Natural killer cell (primary cell): Measurements from ENCODE around the gene PXMP4. TPM values are rescaled to one million over a fixed set of nuclear protein-coding genes. Genes with fewer than 3 reads are reported as not detected.

Experiments used
- ATAC-seq, 3 donors: fragments of 150-1000 bp in 2 of 3; fragments of 200-7000 bp in 1 of 3; cut with Tn5 transposase; 1 replicate in 1 of 3; 2 replicates in 2 of 3; pipeline ENCODE4 v1.10.0; 2021; ENCODE audit warnings: mild to moderate bottlenecking in 2 of 3, moderate library complexity in 2 of 3
- DNase-seq, 2 donors: peaks; one replicate each; pipeline versions ENCODE4 v3.0.0 to v3.0.0-alpha.2; 2013 to 2021; ENCODE audit warnings: mixed read lengths in 1 of 2
- H3K27ac ChIP-seq: one replicate; pipeline ENCODE4 v1.5.1; 2013; ENCODE audit warnings: mild to moderate bottlenecking, low read length
- H3K27me3 ChIP-seq: one replicate; pipeline ENCODE4 v1.6.1; 2013; ENCODE audit warnings: low read length; ENCODE audit not compliant: control insufficient read depth, insufficient read depth
- H3K36me3 ChIP-seq: one replicate; pipeline ENCODE4 v1.6.1; 2013; ENCODE audit warnings: low read length; ENCODE audit not compliant: control insufficient read depth, insufficient read depth
- H3K4me1 ChIP-seq: one replicate; pipeline ENCODE4 v1.6.1; 2013; ENCODE audit warnings: low read length; ENCODE audit not compliant: control insufficient read depth, insufficient read depth
- H3K4me3 ChIP-seq: one replicate; pipeline ENCODE4 v1.5.1; 2013; ENCODE audit warnings: low read length
- H3K9me3 ChIP-seq: one replicate; pipeline ENCODE4 v1.6.1; 2013; ENCODE audit warnings: low read length; ENCODE audit not compliant: control insufficient read depth, insufficient read depth
- H3K27ac Mint-ChIP-seq, 2 donors: one replicate each; pipeline ENCODE4 v1.8.0; 2022; ENCODE audit warnings: mild to moderate bottlenecking in 2 of 2, mixed read lengths in 2 of 2, moderate library complexity in 1 of 2
- H3K27me3 Mint-ChIP-seq, 2 donors: one replicate each; pipeline ENCODE4 v1.8.0; 2022; ENCODE audit warnings: low read depth in 2 of 2, mixed read lengths in 2 of 2
- H3K36me3 Mint-ChIP-seq: one replicate; pipeline ENCODE4 v1.8.0; 2022; ENCODE audit warnings: mixed read lengths
- H3K4me1 Mint-ChIP-seq, 2 donors: one replicate each; pipeline ENCODE4 v1.8.0; 2022; ENCODE audit warnings: mixed read lengths in 2 of 2
- H3K4me3 Mint-ChIP-seq: one replicate; pipeline ENCODE4 v1.8.0; 2022; ENCODE audit warnings: mild to moderate bottlenecking, moderate library complexity, mixed read lengths
- H3K9me3 Mint-ChIP-seq, 2 donors: one replicate each; pipeline ENCODE4 v1.8.0; 2022; ENCODE audit warnings: mixed read lengths in 2 of 2
- WGBS: methylation state at CpG from one replicate; pipeline ENCODE4 v1.1.7; 2013; ENCODE audit warnings: missing lambda C conversion rate; ENCODE audit not compliant: insufficient coverage; 5-methylcytosine and 5-hydroxymethylcytosine counted together
- intact Hi-C: fragments of 100-400 bp; cut with micrococcal nuclease; formaldehyde crosslinking; loops from one replicate; pipeline ENCODE4 v1.14.2; 2022
- total RNA-seq, 4 donors: library from RNA; stranded (reverse); fragments of 120-200 nt in 1 of 4; gene quantifications; one replicate each; pipeline versions ENCODE4 v1.2.3 to v1.2.4, GENCODE V29; 2013 to 2022
- TF ChIP-seq, protein P1 (sequence below): fragments of 200-600 bp; IDR thresholded peaks from one replicate; pipeline ENCODE4 v1.8.0; 2022; ENCODE audit warnings: antibody characterized with exemption

PXMP4 gene
- total RNA-seq, 3 donors from 2014 or later (not counting 1 experiment from before 2014, with no cell fraction given) = 4.7 to 6.6 (median 6.2) TPM

DNA sequence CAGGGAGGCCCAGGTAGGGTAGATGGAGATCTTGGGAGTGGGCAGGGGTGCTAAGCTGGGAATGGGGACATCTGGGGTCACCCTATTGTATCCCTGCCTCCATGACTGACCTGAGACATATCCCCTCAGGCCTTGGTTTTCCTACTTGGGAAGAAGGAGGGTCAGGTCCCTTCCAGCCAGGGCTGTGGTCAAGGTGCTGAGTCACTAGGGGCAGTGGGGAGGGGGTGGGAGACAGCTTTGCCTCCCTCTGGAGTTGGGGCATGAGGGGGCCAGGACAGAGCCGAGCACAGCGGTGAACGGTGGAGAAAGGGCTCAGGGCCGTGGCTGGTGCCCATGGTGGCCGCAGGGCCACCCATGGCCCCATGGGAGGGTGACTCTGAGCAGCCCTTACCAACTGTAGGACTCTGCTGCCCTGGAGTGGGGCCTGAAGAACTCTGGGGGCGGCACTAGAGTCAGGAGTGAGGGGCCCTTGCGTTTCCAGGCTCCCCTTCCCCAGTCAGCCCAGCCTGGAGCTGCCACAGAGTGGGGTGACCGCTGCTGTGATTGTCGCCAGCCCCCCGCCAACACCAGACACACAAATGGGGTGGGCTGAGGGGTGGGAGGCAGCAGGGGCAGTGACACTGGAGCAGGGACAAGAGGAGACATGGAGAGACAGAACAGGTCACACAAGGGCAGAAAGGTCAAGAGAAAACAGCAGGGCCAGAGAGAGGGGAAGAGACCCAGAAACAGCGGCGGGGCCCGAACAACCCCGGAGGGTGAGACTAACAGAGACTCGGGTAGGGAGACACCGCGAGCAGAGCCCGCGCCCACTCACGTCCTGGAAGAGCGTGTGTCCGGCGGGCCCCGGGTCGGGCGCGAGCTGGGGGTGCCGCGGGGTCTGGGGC lies 46.5 kb downstream of the PXMP4 start:
- Mint-ChIP-seq H3K9me3 (no peaks in the 10 kb centered on the region), H3K27ac (peak overlapping the region in 1 of 2 donors; percentile 87), H3K4me1 (peaks cover 6 to 26% of the 10 kb centered on the region in 2 donors), H3K4me3 (peak overlapping the region; percentile 84), H3K36me3 (no peaks in the 10 kb centered on the region), H3K27me3 (no peaks in the 10 kb centered on the region)
- no peak overlapping the region for H3K27ac ChIP-seq
- H3K4me3 ChIP-seq = peak overlapping the region; percentile 47
- TF ChIP-seq, protein P1, sequence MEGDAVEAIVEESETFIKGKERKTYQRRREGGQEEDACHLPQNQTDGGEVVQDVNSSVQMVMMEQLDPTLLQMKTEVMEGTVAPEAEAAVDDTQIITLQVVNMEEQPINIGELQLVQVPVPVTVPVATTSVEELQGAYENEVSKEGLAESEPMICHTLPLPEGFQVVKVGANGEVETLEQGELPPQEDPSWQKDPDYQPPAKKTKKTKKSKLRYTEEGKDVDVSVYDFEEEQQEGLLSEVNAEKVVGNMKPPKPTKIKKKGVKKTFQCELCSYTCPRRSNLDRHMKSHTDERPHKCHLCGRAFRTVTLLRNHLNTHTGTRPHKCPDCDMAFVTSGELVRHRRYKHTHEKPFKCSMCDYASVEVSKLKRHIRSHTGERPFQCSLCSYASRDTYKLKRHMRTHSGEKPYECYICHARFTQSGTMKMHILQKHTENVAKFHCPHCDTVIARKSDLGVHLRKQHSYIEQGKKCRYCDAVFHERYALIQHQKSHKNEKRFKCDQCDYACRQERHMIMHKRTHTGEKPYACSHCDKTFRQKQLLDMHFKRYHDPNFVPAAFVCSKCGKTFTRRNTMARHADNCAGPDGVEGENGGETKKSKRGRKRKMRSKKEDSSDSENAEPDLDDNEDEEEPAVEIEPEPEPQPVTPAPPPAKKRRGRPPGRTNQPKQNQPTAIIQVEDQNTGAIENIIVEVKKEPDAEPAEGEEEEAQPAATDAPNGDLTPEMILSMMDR = no peak
- ATAC-seq (no peak), DNase-seq (no peak)
- intact Hi-C loops = no loop called here
- H3K27me3 ChIP-seq = no peaks in the 10 kb centered on the region
- WGBS = 30% methylated on average over 29 of the region's 29 CpGs
- no peaks in the 10 kb centered on the region for H3K9me3 ChIP-seq
- no peaks in the 10 kb centered on the region for H3K36me3 ChIP-seq
- H3K4me1 ChIP-seq = peaks cover 25% of the 10 kb centered on the region

- H3K27me3 ChIP-seq = no peaks in the 10 kb centered on the region
- H3K27ac ChIP-seq = no peak overlapping the region
- Mint-ChIP-seq H3K27ac (peak overlapping the region in 1 of 2 donors; percentile 87), H3K27me3 (no peaks in the 10 kb centered on the region), H3K36me3 (no peaks in the 10 kb centered on the region), H3K4me3 (peak overlapping the region; percentile 84), H3K4me1 (peaks cover 6 to 30% of the 10 kb centered on the region in 2 donors), H3K9me3 (no peaks in the 10 kb centered on the region)
- TF ChIP-seq, protein P1 = no peak
- no peaks in the 10 kb centered on the region for H3K9me3 ChIP-seq
- H3K4me3 ChIP-seq = no peak overlapping the region
- ATAC-seq = no peak
- peaks cover 31% of the 10 kb centered on the region for H3K4me1 ChIP-seq
- no peak for DNase-seq
- H3K36me3 ChIP-seq = no peaks in the 10 kb centered on the region
- intact Hi-C loops = no loop called here
- WGBS = 96% methylated on average over 4 of the region's 4 CpGs
These were observed 47.0 kb downstream of the PXMP4 start for GRCh38 chr20:33673114-33673409.

DNA sequence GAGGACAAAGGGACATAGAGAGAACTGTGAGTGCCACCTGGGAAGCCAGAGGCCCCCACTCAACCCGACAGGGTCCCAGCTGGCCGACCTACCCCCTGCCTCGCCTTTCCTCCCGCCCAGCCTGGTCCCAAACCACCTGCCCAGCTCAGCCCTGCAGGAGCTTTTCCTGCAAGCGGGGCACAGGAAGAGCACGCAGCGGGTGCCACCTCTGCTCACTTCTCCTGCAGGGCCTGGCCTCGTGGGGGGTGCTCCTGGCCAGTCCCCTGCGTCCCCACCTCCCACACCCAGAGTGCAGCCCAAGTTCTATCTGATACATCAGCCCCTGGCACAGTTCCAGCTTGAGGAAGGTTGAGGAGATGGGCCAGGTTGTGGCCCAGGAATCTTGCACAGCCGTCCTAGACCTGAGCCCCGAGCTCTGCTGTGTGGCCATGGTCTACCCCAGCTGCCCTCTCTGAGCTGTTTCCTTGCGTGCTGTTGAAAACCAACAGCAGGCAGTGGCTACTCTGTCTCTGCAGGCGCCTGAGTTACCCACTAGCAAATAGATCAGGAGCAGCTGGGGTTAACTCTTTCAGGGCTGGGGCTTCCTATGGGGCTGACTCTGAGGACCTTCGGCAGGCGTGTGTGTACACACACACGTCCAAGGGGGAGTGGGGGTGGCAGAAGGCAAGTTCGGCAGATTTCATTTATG lies 47.5 kb downstream of the PXMP4 start:
- intact Hi-C loops = no loop called here
- Mint-ChIP-seq H3K27ac (peak overlapping the region in 1 of 2 donors; percentile 87), H3K9me3 (no peaks in the 10 kb centered on the region), H3K36me3 (no peaks in the 10 kb centered on the region), H3K27me3 (no peaks in the 10 kb centered on the region), H3K4me3 (peak overlapping the region; percentile 80), H3K4me1 (peaks cover 6 to 34% of the 10 kb centered on the region in 2 donors)
- peaks cover 36% of the 10 kb centered on the region for H3K4me1 ChIP-seq
- ATAC-seq (no peak), DNase-seq (no peak)
- 82% methylated on average over 17 of the region's 17 CpGs for WGBS
- TF ChIP-seq, protein P1 = no peak
- no peaks in the 10 kb centered on the region for H3K27me3 ChIP-seq
- no peaks in the 10 kb centered on the region for H3K9me3 ChIP-seq
- H3K27ac ChIP-seq = no peak overlapping the region
- no peaks in the 10 kb centered on the region for H3K36me3 ChIP-seq
- no peak overlapping the region for H3K4me3 ChIP-seq
